Measurements from ENCODE around the gene GATC. TPM values are rescaled to one million over a fixed set of nuclear protein-coding genes. Genes with fewer than 3 reads are reported as not detected.

The GATC gene
- total RNA-seq, 2 experiments from 2014 or later = 18.6 to 19.4 TPM

GRCh38 chr12:120406069-120406468, 40.2 kb upstream of the GATC start:
- ChIA-PET CTCF (no interaction called here), POLR2A (no interaction called here)
- no peak for TF ChIP-seq CTCF (IDR thresholded peaks at IDR 0.05)
- intact Hi-C loops (cut with DNase I, micrococcal nuclease) = no loop called here
- no peaks in the 10 kb centered on the region for H3K4me1 Mint-ChIP-seq (ENCODE audit: low read depth)
- H3K27ac Mint-ChIP-seq = no peak overlapping the region
- Histone ChIP-seq H3K36me3 (ENCODE audit: insufficient read depth, low read length) (no peaks in the 10 kb centered on the region), H3K27me3 (ENCODE audit: control insufficient read depth in 1 of 2, insufficient read depth in 2 of 2, low read length in 2 of 2) (peaks cover 0 to 4% of the 10 kb centered on the region in 2 experiments), H3K9me3 (ENCODE audit: control insufficient read depth in 1 of 2, insufficient read depth in 1 of 2, low read length in 2 of 2) (peaks cover 0 to 11% of the 10 kb centered on the region in 2 experiments), H3K4me1 (ENCODE audit: insufficient read depth, low read length) (no peaks in the 10 kb centered on the region), H3K27ac (ENCODE audit: low read depth in 1 of 2, low read length in 2 of 2) (no peak overlapping the region), H3K4me3 (ENCODE audit: low read length) (no peak overlapping the region)
- H3K4me3 Mint-ChIP-seq = no peak overlapping the region
- ATAC-seq (ENCODE audit: poor library complexity) = no peak
- no peaks in the 10 kb centered on the region for H3K9me3 Mint-ChIP-seq
- no peaks in the 10 kb centered on the region for H3K36me3 Mint-ChIP-seq (ENCODE audit: low read depth)
- DNase-seq = no peak
- no peaks in the 10 kb centered on the region for H3K27me3 Mint-ChIP-seq

GRCh38 chr12:120406553-120406952, 39.7 kb upstream of the GATC start:
- Mint-ChIP-seq H3K4me1 (ENCODE audit: low read depth) (no peaks in the 10 kb centered on the region), H3K27me3 (no peaks in the 10 kb centered on the region), H3K9me3 (no peaks in the 10 kb centered on the region), H3K4me3 (no peak overlapping the region), H3K36me3 (ENCODE audit: low read depth) (no peaks in the 10 kb centered on the region), H3K27ac (no peak overlapping the region)
- Histone ChIP-seq H3K4me1 (ENCODE audit: insufficient read depth, low read length) (no peaks in the 10 kb centered on the region), H3K4me3 (ENCODE audit: low read length) (no peak overlapping the region), H3K27me3 (ENCODE audit: control insufficient read depth in 1 of 2, insufficient read depth in 2 of 2, low read length in 2 of 2) (peaks cover 0 to 4% of the 10 kb centered on the region in 2 experiments), H3K36me3 (ENCODE audit: insufficient read depth, low read length) (no peaks in the 10 kb centered on the region), H3K27ac (ENCODE audit: low read depth in 1 of 2, low read length in 2 of 2) (no peak overlapping the region), H3K9me3 (ENCODE audit: control insufficient read depth in 1 of 2, insufficient read depth in 1 of 2, low read length in 2 of 2) (peaks cover 0 to 11% of the 10 kb centered on the region in 2 experiments)
- ChIA-PET POLR2A (no interaction called here), CTCF (no interaction called here)
- intact Hi-C loops (cut with DNase I, micrococcal nuclease) = no loop called here
- ATAC-seq (ENCODE audit: poor library complexity) (no peak), DNase-seq (no peak)
- no peak for TF ChIP-seq CTCF (IDR thresholded peaks at IDR 0.05)

- Mint-ChIP-seq H3K36me3 (ENCODE audit: low read depth) (no peaks in the 10 kb centered on the region), H3K27me3 (no peaks in the 10 kb centered on the region), H3K4me3 (no peak overlapping the region), H3K27ac (no peak overlapping the region), H3K9me3 (no peaks in the 10 kb centered on the region), H3K4me1 (ENCODE audit: low read depth) (no peaks in the 10 kb centered on the region)
- Histone ChIP-seq H3K4me1 (ENCODE audit: insufficient read depth, low read length) (no peaks in the 10 kb centered on the region), H3K4me3 (ENCODE audit: low read length) (no peak overlapping the region), H3K9me3 (ENCODE audit: control insufficient read depth in 1 of 2, insufficient read depth in 1 of 2, low read length in 2 of 2) (peaks cover 0 to 6% of the 10 kb centered on the region in 2 experiments), H3K36me3 (ENCODE audit: insufficient read depth, low read length) (no peaks in the 10 kb centered on the region), H3K27ac (ENCODE audit: low read depth in 1 of 2, low read length in 2 of 2) (no peak overlapping the region), H3K27me3 (ENCODE audit: control insufficient read depth in 1 of 2, insufficient read depth in 2 of 2, low read length in 2 of 2) (no peaks in the 10 kb centered on the region)
- ATAC-seq (ENCODE audit: poor library complexity) (no peak), DNase-seq (no peak)
- ChIA-PET CTCF (no interaction called here), POLR2A (no interaction called here)
- intact Hi-C loops (cut with DNase I, micrococcal nuclease) = no loop called here
- no peak for TF ChIP-seq CTCF (IDR thresholded peaks at IDR 0.05)
Measured at GRCh38 chr12:120408771-120409170, 37.5 kb upstream of the GATC start.

Data from CD4-positive, alpha-beta T cell (primary cell).